ENCODE measurements around the gene NFU1. TPM values are rescaled to one million over a fixed set of nuclear protein-coding genes. Genes with fewer than 3 reads are reported as not detected.

NFU1 gene
- total RNA-seq, 4 donors from 2014 or later = 58.9 to 77.2 (median 62.2) TPM

DNA sequence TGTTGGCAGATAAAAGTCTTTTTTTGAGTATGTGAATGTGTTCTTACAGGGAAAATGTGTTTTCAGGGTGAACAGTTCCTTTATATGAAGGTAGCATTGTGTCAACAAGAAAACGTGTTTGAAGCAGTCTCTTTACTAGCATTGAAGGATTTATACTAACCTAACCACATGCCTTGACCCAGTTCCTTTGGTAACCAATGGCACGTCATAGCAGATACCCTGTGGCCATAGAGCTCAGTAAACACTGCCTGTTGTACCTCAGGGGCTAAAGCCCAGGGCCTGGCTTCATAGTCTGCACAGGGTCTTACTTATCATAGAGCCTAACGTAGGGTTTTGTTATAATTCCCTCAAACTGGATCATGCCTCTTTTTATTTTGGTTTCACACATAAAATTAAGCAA, 32.1 kb upstream of the NFU1 start:
- TF ChIP-seq EP300 (IDR thresholded peaks at IDR 0.05) (no peak), POLR2A (IDR thresholded peaks at IDR 0.05) (no peak), POLR2AphosphoS5 (IDR thresholded peaks at IDR 0.05) (no peak)
- TF ChIP-seq, protein P1, sequence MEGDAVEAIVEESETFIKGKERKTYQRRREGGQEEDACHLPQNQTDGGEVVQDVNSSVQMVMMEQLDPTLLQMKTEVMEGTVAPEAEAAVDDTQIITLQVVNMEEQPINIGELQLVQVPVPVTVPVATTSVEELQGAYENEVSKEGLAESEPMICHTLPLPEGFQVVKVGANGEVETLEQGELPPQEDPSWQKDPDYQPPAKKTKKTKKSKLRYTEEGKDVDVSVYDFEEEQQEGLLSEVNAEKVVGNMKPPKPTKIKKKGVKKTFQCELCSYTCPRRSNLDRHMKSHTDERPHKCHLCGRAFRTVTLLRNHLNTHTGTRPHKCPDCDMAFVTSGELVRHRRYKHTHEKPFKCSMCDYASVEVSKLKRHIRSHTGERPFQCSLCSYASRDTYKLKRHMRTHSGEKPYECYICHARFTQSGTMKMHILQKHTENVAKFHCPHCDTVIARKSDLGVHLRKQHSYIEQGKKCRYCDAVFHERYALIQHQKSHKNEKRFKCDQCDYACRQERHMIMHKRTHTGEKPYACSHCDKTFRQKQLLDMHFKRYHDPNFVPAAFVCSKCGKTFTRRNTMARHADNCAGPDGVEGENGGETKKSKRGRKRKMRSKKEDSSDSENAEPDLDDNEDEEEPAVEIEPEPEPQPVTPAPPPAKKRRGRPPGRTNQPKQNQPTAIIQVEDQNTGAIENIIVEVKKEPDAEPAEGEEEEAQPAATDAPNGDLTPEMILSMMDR (IDR thresholded peaks at IDR 0.05) = no peak
- Histone ChIP-seq H3K9me3 (no peaks in the 10 kb centered on the region), H3K4me1 (no peaks in the 10 kb centered on the region), H3K4me3 (no peak overlapping the region), H3K36me3 (peaks cover 0 to 32% of the 10 kb centered on the region in 2 donors), H3K27ac (no peak overlapping the region), H3K27me3 (no peaks in the 10 kb centered on the region)
- no peak for ATAC-seq
- 83 to 92% methylated on average over 2 to 3 of the region's 3 CpGs for WGBS, 2 donors (ENCODE audit: low coverage in 1 of 2)

DNA sequence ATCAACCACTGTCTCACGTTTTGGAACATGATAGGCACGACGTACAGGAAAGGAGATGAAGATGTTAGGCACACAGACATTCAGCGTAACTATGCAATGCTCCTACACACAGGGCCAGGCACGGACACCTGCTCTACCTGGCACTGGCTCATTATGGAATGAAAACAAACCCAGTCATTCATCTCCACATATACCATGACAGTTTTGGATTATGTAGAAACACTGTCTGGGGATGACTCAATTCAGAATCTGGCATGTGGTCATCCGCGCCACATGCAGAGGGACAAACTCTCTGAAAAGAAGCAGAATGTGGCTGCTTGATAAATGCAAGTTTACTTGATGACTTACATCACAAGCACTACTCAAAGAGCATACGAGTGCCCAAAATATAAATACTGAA, 29.5 kb upstream of the NFU1 start:
- Histone ChIP-seq H3K4me3 (no peak overlapping the region), H3K9me3 (no peaks in the 10 kb centered on the region), H3K27me3 (no peaks in the 10 kb centered on the region), H3K36me3 (peaks cover 0 to 35% of the 10 kb centered on the region in 2 donors), H3K27ac (no peak overlapping the region), H3K4me1 (no peaks in the 10 kb centered on the region)
- ATAC-seq = no peak
- TF ChIP-seq POLR2AphosphoS5 (IDR thresholded peaks at IDR 0.05) = no peak
- no peak for TF ChIP-seq POLR2A (IDR thresholded peaks at IDR 0.05)
- no peak for TF ChIP-seq EP300 (IDR thresholded peaks at IDR 0.05)
- TF ChIP-seq, protein P1 (IDR thresholded peaks at IDR 0.05) = no peak
- WGBS, 2 donors (ENCODE audit: low coverage in 1 of 2) = 91 to 92% methylated on average over 8 of the region's 8 CpGs

DNA sequence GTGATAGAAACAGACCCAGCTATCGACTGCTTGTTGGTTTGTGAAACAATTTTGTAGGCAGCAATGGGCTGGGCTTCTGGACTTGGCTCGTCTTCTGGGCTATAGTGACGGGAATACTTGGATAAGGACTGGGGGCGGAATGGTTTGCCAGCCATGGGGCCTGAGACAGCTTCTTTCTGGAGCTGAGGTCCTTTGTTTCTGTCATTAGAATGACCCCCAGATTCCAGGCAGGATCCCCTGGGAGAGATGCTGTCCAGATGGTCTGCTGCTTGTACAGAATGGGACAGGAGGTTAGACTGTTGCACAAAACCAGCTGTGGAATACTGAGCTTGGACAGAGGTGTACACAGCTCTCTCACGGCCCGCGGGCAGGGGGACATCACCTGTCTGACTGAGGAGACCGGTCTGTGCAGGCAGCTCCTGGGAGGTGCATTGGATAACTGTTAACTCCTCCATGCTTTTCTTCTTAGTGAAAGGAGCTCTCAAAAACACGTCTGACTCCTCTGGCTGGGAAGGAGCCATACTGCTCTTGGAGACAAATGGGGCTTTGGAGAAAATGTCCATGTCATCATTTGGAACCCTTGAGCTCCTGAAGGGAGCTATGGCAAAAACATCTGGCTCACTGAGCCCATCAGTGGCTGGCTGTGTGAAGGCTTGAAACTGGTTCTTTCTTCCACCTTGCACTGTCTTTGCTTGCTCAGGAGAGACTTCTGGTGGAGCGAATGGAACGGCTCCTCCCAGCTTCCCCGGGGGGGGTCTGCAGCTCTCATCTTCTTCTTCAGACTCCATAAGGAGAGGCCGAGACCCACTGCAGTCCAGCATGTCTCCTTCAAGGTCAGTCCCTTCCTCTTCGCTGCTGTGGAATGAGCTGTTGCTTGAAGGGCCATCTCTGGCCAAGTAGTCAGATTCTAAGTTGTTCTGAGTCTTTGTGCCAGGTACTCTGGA, 28.6 kb upstream of the NFU1 start:
- 48 to 77% methylated on average over 6 to 14 of the region's 14 CpGs for WGBS, 2 donors (ENCODE audit: low coverage in 1 of 2)
- Histone ChIP-seq H3K4me3 (no peak overlapping the region), H3K36me3 (peaks cover 0 to 35% of the 10 kb centered on the region in 2 donors), H3K9me3 (no peaks in the 10 kb centered on the region), H3K27ac (peak overlapping the region in 2 of 4 donors; percentile 1 to 59), H3K27me3 (no peaks in the 10 kb centered on the region), H3K4me1 (no peaks in the 10 kb centered on the region)
- ATAC-seq = peak; percentile 88
- TF ChIP-seq, protein P1 (IDR thresholded peaks at IDR 0.05) = no peak
- peak; percentile 8 for TF ChIP-seq POLR2AphosphoS5 (IDR thresholded peaks at IDR 0.05)

DNA sequence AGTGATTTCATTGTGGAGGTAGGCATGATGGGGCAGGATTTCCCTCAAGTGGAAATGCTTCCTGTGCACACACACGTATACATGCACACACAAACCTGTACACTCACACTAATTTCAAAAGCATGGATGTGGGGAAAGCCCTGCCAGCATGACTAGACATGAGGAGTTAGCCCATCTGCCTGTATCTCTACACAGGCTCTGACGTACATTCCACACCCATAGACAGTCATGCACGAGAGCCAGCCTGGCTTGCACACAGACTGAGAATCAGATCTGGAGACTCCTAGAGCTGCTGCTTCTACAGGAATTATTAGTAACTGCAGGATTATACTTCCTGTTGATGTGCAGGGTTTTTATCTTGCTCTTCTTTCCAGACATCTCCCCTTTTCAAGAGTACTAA, 27.3 kb upstream of the NFU1 start:
- Histone ChIP-seq H3K4me1 (no peaks in the 10 kb centered on the region), H3K9me3 (no peaks in the 10 kb centered on the region), H3K27ac (peak overlapping the region in 2 of 4 donors; percentile 1 to 59), H3K4me3 (no peak overlapping the region), H3K36me3 (peaks cover 0 to 30% of the 10 kb centered on the region in 2 donors), H3K27me3 (no peaks in the 10 kb centered on the region)
- ATAC-seq = peak; percentile 89
- WGBS, 2 donors (ENCODE audit: low coverage in 1 of 2) = 70 to 78% methylated on average over 2 to 3 of the region's 3 CpGs
- TF ChIP-seq POLR2AphosphoS5 (IDR thresholded peaks at IDR 0.05) = no peak
- TF ChIP-seq EP300 (IDR thresholded peaks at IDR 0.05) = no peak
- no peak for TF ChIP-seq POLR2A (IDR thresholded peaks at IDR 0.05)
- TF ChIP-seq, protein P1 (IDR thresholded peaks at IDR 0.05) = no peak

DNA sequence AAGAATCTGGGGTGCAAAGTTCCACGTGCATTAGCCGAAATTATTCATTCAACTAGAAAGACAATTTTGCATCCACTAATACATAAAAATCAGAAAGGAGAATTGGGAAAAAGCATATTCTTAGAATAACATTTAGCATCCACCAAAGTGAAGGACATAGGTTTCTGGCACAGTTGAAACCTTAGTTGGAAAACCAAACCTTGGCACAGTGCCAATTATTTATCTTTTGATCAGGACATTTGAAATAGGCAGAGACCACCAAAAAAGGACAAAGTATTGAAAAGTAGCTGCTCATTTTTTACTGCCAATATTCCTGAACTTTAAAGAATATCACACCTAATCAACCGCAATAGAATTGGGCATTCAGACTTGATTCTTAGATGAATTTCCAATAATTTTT, 25.5 kb upstream of the NFU1 start:
- no peaks in the 10 kb centered on the region for H3K27me3 ChIP-seq
- TF ChIP-seq EP300 (IDR thresholded peaks at IDR 0.05) (no peak), POLR2A (IDR thresholded peaks at IDR 0.05) (no peak), POLR2AphosphoS5 (IDR thresholded peaks at IDR 0.05) (no peak)
- TF ChIP-seq, protein P1 (IDR thresholded peaks at IDR 0.05) = no peak
- 95 to 100% methylated on average over 3 of the region's 3 CpGs for WGBS, 2 donors (ENCODE audit: low coverage in 1 of 2)
- H3K9me3 ChIP-seq = no peaks in the 10 kb centered on the region
- no peak overlapping the region for H3K4me3 ChIP-seq
- no peak overlapping the region for H3K27ac ChIP-seq
- no peak for ATAC-seq
- H3K36me3 ChIP-seq = peaks cover 0 to 30% of the 10 kb centered on the region in 2 donors
- H3K4me1 ChIP-seq = no peaks in the 10 kb centered on the region
